GM12875 (cell line): ENCODE data around the gene TRIM62.

Source experiments
- H3K4me3 ChIP-seq: one replicate; pipeline ENCODE4 v1.5.1; 2011; ENCODE audit warnings: low read depth, low read length, control low read depth
- CTCF ChIP-seq: IDR thresholded peaks from 2 replicates; pipeline ENCODE4 v1.5.1; 2011; ENCODE audit warnings: low read depth, mild to moderate bottlenecking, control low read depth, inconsistent platforms, low read length, moderate library complexity, borderline replicate concordance; ENCODE audit not compliant: insufficient read depth

TRIM62 gene

GRCh38 chr1:33097762-33098161 lies 84.1 kb downstream of the TRIM62 start:
- no peak overlapping the region for H3K4me3 ChIP-seq
- no peak for TF ChIP-seq CTCF

- no peak overlapping the region for H3K4me3 ChIP-seq
- TF ChIP-seq CTCF = no peak
Observed at GRCh38 chr1:33097137-33097611, 84.7 kb downstream of the TRIM62 start.

- no peak overlapping the region for H3K4me3 ChIP-seq
- no peak for TF ChIP-seq CTCF
Observed at GRCh38 chr1:33096363-33097005, 85.4 kb downstream of the TRIM62 start.
